HG02885 (cell line): ENCODE measurements around the gene KRT28.
"Not testable (repeated sequence)": the region's sequence is repeated elsewhere in the genome, so short reads cannot be mapped to it uniquely, and the experiment has no call there.

ENCODE experiments used
- ATAC-seq: cut with Tn5 transposase; IDR thresholded peaks from one replicate; pipeline ENCODE4 v1.9.1; 2021; ENCODE audit warnings: mild to moderate bottlenecking; ENCODE audit not compliant: unreplicated experiment, poor library complexity

KRT28 gene

GRCh38 chr17:40791111-40791510, 8.6 kb downstream of the KRT28 start:
- ATAC-seq, result no peak

DNA sequence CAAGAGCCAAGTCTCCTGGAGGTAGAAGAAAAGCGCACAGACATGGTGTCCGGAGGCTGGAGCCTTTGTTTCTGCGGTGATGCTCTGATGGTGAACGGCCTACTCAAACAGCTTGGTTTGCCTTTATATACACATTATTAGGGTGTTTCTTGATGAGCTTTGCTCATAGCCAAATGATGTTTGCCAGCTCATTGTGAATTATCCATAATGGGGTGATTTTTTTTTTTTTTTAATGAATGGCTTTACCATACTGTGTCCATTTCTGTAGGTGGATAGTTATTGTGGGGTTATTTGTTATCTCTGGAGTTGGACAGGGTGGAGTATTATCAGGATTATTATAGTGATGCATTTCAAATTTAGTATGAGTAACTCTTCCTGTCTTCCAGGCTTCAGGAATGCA, 17.3 kb downstream of the KRT28 start, which contains the start of gene KRT27:
TSS of gene KRT27 (minus strand) at position 101 of the 400 bp plus-strand sequence. CDS start at position 44, 57 bp downstream.
- no peak for ATAC-seq

DNA sequence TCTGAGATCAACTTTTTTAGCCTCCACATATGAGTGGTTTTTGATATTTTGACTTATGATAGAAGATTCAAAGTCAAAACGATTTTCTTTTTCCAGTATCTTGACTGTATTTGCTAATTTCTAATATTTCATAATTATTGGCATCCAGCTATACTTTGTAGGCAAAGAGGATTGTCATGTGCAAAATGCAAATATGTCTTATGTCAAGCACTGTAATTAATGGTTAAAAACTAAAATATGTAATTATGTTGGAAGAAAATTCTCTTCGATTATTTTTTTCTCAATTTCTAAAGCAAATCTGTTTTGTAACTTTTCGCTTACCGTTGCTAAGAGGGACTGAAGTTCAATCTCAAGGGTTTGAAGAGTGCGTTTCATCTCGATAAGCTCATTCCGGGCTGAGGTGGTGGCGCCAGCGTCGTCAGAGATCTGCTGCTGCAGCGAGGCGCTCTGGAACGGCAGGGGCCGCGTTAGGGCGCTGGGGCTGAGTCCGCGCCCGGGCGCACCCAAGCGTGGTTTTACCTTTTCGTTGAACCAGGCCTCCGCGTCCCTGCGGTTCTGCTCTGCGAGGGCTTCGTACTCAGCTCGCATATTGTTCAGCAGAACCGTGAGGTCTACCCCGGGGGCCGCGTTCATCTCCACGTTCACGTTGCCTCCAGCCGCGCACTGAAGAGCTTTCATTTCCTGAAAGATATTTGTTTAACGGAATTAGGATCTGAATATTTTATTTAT, 20.4 kb downstream of the KRT28 start:
- ATAC-seq, result no peak

- no peak for ATAC-seq
Measured at GRCh38 chr17:40778461-40778860, 21.3 kb downstream of the KRT28 start.

- ATAC-seq, result no peak
Measured at GRCh38 chr17:40777971-40778370, 21.8 kb downstream of the KRT28 start.

DNA sequence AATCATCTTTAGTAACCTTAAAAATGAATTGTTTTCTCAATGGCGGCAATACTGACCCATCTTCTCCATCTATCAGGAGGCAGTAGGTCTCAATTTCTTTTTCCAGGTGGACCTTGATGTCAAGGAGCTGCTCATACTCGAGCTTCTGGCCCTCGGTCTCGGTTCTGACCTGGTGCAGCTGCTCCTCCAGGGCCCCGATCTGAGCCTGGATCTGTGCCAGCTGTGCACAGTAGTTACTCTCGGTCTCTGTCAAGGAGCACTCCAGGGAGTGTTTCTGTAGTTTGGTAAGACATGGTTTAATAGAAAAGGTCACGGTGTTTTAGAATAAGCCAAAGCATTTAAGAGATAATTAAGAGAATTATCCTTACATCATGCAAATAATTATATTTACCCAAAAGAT, 22.3 kb downstream of the KRT28 start:
- ATAC-seq, result no peak

DNA sequence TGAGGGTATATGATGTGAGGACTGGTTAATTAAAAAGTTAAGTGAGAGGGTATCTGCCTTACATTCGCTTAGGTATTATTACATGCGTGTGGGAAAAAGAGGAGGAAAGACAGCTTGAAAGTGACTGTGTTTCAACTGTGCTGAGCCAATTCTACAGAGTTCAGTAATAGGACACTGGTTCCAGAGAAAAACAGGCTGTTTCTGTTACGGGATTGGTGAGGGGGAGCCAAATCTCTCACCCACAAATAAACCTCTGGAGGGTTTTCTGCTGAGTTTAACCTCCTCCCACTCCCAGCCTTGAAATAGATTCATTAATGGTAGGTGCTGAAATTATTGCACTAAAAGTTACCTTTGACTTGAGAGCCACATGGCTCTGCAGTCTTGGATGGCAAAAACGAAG, 23.8 kb downstream of the KRT28 start:
- no peak for ATAC-seq

DNA sequence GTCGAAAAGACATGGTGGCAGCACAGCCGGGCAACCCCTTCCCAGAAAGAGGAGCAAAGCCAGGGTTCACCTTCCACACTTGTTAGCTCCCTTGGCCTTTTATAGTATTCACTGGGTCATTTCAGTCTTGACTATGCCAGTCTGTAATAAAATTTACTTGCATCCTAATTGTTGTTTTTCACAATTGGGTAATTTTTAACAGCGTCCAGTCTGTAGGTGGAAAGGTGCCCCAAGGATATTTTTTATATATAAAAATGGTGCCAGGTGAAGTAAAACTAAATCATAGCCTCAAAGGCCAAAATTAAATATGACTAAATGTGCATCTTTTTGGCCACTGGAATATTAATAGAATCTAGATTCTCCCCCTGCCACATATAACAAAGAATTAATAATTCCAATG, 27.7 kb downstream of the KRT28 start, which contains the start of gene KRT26:
TSS of gene KRT26 (minus strand) at position 101 of the 400 bp plus-strand sequence. CDS start at position 13, 88 bp downstream.
- no peak for ATAC-seq

GRCh38 chr17:40765657-40766056, 34.1 kb downstream of the KRT28 start:
- ATAC-seq, result no peak

DNA sequence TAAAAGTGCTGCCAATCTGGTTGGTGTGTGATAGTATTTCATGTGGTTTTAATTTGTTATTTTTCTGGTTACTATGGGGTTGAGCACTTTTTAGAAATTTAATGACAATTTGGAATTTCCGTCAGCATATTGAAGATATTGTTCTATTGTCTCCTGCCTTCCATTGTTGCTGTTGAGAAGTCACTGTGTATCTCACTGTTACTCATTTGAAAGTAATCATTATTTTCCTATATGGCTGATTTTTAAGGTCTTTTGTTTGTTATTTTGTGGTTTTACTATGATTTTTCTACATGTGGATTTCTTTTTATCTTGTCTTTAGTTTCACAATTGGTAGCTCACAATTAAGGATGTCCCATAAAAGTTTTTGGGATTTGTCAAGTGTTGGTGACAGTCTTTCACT, 36.0 kb downstream of the KRT28 start:
- no peak for ATAC-seq

DNA sequence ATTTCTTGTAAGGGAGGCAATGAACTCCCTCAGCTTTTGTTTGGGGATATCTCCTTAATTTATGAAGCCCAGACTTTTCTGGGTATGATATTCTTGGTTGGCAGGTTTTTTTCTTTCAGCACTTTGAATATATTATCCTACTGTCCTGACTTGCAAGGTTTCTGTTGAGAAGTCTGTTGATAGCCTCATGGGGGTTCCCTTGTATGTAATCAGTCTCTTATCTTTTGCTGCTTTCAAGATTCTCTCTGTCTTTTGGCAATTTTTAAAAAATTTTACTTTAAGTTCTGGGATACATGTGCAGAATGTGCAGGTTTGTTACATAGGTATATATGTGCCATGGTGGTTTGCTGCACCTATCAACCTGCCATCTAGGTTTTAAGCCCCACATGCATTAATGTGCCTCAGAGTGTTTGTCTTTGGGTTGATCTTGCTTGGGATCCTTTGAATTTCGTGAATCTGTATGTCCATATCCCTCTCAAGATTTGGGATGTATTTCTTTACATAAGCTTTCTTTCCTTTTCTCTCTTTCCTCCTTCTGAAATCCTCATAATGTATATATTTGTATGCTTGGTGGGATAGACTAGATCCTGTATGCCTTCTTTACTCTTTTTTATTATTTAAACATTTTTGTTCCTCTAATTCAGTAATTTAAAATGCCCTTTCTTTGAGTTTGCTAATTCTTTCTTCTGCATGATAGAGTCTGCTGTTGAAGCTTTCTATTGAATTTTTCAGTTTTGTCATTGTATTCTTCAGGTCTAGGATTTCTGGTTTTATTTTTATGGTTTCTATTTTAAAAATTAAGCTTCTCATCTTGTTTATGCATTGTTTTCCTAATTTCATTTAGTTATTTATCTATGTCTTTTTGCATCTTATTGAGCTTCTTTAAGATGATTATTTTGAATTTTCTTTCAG, 39.4 kb downstream of the KRT28 start:
- no peak for ATAC-seq

DNA sequence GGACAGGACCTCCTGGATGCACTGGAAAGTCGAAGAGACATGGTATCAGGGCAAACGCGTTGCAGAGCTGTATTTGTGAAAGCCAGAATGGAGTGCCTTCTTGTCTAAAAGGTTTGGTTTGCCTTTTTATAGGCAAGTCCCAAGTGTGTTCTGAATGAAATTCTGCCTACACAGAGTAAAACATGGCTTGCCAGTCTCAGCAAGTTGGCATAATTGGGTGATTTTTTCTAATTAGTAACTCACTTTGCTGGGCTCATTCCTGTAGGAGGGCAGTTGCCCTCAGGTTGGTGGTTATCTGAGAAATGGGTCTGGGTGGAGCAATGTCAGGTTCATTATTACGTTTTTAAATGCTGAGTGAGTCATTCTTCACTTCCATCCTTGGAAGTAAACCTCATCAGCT, 44.5 kb downstream of the KRT28 start, which contains the start of gene KRT25:
TSS of gene KRT25 (minus strand) at position 101 of the 400 bp plus-strand sequence. CDS start at position 41, 60 bp downstream.
- no peak for ATAC-seq

GRCh38 chr17:40753804-40754203, 46.0 kb downstream of the KRT28 start:
- ATAC-seq, result no peak

GRCh38 chr17:40751065-40751464, 48.7 kb downstream of the KRT28 start:
- ATAC-seq, result no peak

DNA sequence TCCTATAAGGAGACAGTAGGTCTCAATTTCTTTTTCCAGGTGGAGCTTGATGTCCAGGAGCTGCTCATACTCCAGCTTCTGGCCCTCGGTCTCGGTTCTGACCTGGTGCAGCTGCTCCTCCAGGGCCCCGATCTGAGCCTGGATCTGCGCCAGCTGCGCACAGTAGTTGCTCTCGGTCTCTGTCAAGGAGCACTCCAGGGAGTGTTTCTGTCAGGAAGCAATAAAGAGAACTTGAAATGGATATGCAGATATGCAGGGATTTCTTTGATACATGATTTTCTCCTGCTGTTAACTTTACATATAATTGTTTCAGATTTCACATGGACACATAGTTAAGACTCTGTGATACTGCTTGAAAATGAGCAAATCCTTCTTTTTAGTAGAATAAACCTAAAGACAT, 49.4 kb downstream of the KRT28 start:
- ATAC-seq, result no peak

DNA sequence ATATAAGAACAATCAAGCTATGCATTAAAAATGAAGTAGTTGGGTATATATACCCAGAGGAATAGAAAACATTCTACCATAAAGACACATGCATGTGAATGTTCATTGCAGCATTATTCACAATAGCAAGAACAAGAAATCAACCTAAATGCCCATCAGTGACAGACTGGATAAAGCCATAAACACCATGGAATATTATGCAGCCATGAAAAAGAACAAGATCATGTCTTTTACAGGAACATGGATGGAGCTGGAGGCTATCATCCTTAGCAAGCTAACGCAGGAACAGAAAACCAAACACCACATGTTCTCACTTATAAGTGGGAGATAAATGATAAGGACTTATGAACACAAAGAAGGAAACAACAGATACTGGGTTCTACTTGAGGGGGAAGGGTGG, 51.1 kb downstream of the KRT28 start:
- ATAC-seq, result not testable (repeated sequence)
